ENCODE results near the gene CCT2. TPM values are rescaled to one million over a fixed set of nuclear protein-coding genes. Genes with fewer than 3 reads are reported as not detected.
A peak's percentile ranks its signal among the peaks of the same experiment; 100 is the strongest.

The CCT2 gene
- total RNA-seq, result 279 and 426 TPM in 2 replicates

DNA sequence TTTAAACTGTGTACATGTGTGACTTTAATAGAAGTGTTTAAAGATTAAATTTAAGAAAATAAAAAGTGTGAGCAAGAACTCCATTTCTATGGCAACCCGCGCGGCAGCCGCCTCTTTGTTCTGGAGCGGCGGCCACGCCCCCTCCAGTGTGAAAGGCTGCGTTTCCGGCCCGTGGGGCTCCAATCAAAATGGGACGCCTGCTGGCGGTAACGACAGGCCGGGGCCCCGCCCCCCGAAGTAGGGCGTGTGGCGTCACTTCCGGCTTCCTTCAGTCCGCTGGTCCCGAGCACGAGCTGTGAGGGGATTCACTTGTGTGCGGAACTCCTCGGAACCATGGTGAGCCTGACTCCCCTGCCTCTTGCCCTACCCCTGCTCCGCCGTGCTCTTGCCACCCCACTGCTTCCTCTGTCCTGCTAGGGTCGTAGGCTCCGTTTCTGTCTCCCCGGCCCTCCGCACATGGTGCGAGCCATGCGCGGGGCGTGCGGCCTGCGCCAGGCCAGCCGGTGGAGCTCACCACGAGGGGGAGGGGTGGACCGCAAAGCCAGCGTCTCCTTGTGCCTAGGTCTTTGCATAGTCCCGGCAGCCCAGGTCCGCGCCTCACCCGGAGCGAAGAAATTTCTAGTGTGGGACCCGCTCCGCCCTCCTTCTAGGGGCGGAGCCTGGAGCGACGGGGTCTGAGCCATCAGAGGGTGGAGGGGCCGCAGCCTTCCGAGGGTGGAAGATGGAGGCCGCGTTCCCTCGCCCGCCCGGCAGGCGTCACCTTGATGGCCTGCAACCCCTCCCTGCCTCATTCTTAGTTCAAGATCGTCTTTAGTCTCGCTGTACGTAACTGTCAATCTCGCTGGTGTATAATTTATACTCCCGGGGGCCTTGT is at the start of gene CCT2:
TSS of gene CCT2 (plus strand) at position 271 of the 874 bp plus-strand sequence. CDS start at position 334, 63 bp downstream.
- H3K4me3 ChIP-seq (ENCODE audit: low read depth, low read length), result peak within 1 kb of the TSS; percentile 97
- TF ChIP-seq, protein P1, sequence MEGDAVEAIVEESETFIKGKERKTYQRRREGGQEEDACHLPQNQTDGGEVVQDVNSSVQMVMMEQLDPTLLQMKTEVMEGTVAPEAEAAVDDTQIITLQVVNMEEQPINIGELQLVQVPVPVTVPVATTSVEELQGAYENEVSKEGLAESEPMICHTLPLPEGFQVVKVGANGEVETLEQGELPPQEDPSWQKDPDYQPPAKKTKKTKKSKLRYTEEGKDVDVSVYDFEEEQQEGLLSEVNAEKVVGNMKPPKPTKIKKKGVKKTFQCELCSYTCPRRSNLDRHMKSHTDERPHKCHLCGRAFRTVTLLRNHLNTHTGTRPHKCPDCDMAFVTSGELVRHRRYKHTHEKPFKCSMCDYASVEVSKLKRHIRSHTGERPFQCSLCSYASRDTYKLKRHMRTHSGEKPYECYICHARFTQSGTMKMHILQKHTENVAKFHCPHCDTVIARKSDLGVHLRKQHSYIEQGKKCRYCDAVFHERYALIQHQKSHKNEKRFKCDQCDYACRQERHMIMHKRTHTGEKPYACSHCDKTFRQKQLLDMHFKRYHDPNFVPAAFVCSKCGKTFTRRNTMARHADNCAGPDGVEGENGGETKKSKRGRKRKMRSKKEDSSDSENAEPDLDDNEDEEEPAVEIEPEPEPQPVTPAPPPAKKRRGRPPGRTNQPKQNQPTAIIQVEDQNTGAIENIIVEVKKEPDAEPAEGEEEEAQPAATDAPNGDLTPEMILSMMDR (conservative IDR thresholded peaks at IDR 0.05; ENCODE audit: low read depth, low read length), result peak; percentile 44
- DNase-seq (ENCODE audit: low read depth), result peak; percentile 43

DNA sequence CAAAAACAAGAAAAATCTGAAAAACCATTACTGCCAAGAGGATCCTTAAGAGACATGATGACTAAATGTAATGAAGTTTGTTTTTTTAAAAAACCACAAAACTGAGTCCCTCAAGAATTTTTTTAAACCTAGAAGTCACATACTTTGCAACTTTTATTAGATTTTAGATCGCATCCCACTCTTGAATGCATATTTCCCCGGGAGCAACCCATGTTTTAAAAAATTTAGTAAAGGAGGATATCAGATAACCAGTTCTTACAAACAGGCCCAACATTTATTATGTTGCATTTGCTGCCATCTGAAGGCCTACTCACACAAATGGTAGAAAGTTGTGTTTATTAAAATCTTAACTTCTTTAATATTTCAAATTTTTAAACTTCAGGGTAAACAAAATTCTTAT is 44.3 kb upstream of the CCT2 start:
- H3K4me3 ChIP-seq (ENCODE audit: low read depth, low read length), result no peak overlapping the region
- TF ChIP-seq, protein P1 (conservative IDR thresholded peaks at IDR 0.05; ENCODE audit: low read depth, low read length), result no peak
- DNase-seq (ENCODE audit: low read depth), result no peak

- no peak for DNase-seq (ENCODE audit: low read depth)
- no peak overlapping the region for H3K4me3 ChIP-seq (ENCODE audit: low read depth, low read length)
- TF ChIP-seq, protein P1 (conservative IDR thresholded peaks at IDR 0.05; ENCODE audit: low read depth, low read length), result no peak
These were observed 41.2 kb upstream of the CCT2 start for GRCh38 chr12:69544087-69544486.

DNA sequence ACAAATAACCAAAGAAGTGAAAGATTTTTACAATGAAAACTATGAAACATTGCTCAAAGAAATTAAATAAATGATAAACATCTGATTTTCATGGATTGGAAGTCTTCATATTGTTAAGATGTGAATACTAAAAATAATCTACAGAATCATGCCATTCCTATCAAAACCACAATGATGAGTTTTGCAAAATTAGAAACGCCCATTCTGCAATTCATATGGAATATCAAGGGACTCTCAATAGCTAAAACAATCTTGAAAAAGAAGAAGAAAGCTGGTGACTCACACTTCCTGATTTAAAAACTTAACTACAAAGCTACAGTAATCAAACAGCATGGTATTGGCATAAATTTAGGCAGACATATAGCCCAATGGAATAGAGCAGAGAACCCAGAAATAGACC is 40.2 kb upstream of the CCT2 start:
- DNase-seq (ENCODE audit: low read depth), result no peak
- TF ChIP-seq, protein P1 (conservative IDR thresholded peaks at IDR 0.05; ENCODE audit: low read depth, low read length), result no peak
- no peak overlapping the region for H3K4me3 ChIP-seq (ENCODE audit: low read depth, low read length)

- TF ChIP-seq, protein P1 (conservative IDR thresholded peaks at IDR 0.05; ENCODE audit: low read depth, low read length), result no peak
- H3K4me3 ChIP-seq (ENCODE audit: low read depth, low read length), result no peak overlapping the region
- DNase-seq (ENCODE audit: low read depth), result no peak
These were observed 38.4 kb upstream of the CCT2 start for GRCh38 chr12:69546693-69547438.

GRCh38 chr12:69548687-69549086 is 36.6 kb upstream of the CCT2 start:
- TF ChIP-seq, protein P1 (conservative IDR thresholded peaks at IDR 0.05; ENCODE audit: low read depth, low read length), result no peak
- no peak for DNase-seq (ENCODE audit: low read depth)
- H3K4me3 ChIP-seq (ENCODE audit: low read depth, low read length), result no peak overlapping the region
